GM19238 (cell line): ENCODE measurements around the gene TMEM132C.

Source experiments
- DNase-seq: peaks from one replicate; pipeline ENCODE4 v3.0.0; 2011; ENCODE audit warnings: low spot score; ENCODE audit not compliant: insufficient read length

Gene TMEM132C

DNA sequence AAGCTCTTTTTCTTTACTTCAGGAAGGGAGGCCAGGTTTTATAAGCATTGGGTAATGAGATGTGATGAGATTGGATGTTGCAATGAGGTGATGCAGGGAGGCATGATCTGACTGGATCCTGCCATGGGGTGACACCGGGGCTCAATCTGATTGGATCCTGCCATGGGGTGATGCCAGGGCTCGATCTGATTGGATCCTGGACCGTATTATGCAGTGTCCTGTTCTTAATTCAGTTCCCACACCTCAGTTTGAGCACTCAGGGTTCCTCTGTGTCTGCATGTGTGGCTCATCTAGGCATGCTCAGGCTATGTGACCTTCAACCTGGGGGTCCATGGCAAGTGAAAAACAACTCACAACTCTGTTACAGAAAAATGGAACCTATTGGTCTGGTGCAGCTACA lies 390.4 kb downstream of the TMEM132C start:
- DNase-seq, result no peak

DNA sequence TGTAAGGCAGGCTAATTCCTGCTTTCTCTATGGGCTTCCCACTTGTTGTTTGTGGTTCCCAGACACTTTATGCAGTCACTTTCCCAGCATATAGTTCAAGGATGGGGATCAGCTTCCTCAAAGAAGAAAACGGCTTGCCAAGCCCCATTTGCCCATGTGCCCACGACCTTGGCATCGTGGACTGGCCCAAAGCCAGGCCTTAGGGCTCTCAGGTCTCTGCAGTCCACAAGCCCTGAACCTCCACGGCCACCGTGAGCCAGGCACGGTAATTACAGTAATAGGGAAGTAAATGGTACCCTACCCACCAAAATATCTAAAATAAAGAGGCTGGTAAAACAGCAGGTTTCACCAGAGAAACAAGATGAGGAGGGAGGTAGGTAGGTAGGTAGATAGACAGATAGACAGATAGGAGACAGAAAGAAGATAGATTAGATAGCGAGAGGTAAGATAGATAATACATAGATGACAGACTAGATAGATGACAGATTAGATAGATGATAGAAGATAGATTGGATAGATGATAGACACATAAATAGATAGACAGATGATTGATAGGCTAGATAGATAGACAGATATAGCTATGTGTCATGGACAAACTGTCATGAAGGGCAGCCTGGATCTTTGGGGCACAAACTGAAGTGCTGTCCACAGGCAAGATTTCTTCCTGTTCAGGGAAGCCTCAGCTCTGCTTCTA lies 393.7 kb downstream of the TMEM132C start:
- DNase-seq, result no peak

DNA sequence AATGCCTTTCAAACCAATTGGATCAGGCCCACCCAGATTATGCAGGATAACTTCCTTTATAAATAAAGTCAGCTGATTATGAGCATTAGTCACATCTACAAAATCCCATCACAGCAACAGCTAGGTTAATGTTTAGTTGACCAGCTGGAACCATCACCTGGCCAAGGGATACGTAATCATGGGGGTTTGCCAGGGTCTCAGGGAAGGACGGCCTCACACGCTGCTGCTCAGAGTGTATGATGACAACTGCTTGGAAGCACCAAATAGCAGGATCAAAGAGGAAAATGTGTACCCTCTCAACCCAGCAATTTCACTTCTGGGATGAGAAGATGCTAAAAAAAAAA lies 394.2 kb downstream of the TMEM132C start:
- DNase-seq, result no peak

DNA sequence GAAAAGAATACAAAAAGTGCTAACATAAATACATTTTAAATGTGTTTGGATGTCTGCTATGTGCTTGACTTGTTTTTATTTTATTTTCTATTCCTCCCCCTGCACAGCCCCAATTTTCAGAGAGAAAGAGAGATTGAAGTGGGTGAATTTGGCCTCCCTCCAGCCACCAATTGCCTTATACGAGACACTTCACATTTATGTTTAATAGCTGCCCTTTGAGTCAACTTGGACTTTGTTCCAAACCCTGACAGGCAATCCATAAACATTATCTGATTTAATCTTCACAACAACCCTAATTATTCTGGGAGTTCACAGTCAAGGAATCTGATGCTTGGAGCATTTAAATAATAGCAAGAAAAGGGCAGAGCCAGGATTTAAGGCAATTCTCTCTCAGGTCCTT lies 395.1 kb downstream of the TMEM132C start:
- no peak for DNase-seq

GRCh38 chr12:128664501-128664900 lies 397.5 kb downstream of the TMEM132C start:
- no peak for DNase-seq

DNA sequence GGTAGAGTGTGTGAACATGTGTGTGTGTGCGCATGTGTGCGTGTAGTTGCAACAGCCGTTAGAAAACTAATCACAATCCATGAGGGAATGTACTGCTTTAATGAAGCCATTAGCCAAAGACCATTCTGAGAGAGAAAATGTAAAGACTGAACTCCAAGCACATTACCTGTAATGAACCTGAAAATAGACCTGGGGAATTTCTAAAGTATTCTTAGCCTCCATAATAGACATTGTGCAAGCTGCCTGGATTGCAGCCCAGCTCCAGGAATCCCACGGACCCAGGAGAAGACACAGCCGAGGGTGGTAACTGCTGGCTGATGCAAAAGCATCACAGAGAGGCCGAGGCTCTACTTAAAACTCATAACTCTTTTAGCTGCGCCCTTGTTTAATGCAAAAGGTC lies 400.2 kb downstream of the TMEM132C start:
- DNase-seq, result no peak

DNA sequence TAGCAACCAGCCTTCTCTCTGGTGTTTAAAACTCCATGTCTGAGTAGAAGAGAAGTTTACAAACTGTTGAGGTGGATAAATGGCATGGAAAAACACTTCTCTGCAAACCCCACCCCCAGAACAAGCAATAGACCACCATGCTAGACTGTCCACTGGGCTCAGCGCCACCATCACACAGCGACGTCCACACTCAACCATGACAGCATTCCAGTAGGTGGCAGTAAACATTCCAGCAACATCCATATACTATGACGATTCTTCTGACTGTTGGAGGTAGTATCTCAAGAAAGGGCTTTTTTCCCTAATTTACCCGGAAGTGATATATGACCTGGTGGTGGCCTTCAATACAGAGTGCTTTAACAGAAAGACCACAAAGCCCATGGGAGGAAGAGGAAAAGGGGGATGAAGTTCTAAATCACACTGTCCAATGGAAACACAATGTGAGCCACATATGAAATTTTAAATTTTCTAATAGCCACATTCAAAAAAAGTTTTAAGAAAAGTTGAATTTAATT lies 404.6 kb downstream of the TMEM132C start:
- no peak for DNase-seq

- no peak for DNase-seq
Observed at GRCh38 chr12:128672428-128672827, 405.5 kb downstream of the TMEM132C start.

DNA sequence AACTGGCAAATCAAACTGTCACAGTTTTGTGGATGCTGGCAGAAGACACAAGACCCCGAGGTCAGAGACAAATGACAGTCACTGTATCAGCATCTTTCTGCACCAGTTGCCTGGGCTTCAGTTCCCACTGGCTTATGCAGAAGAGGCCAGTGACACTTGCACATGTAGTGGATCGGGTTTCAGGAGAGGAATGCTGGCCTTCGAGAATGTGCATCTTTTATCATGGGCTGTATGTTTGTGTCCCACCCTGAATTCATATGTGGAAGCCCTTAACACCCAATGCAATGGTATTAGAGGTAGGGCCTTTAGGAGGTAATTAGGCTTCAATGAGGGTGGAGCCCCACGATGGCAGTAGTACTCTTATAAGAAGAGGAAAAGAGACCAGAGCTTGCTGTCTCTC lies 405.9 kb downstream of the TMEM132C start:
- DNase-seq, result no peak

- no peak for DNase-seq
Observed at GRCh38 chr12:128675576-128675975, 408.6 kb downstream of the TMEM132C start.

- DNase-seq, result no peak
Observed at GRCh38 chr12:128680555-128680954, 413.6 kb downstream of the TMEM132C start.

- no peak for DNase-seq
Observed at GRCh38 chr12:128682548-128683275, 415.7 kb downstream of the TMEM132C start.

GRCh38 chr12:128684352-128684751 lies 417.4 kb downstream of the TMEM132C start:
- no peak for DNase-seq

- DNase-seq, result no peak
Observed at GRCh38 chr12:128685903-128686475, 419.0 kb downstream of the TMEM132C start.

DNA sequence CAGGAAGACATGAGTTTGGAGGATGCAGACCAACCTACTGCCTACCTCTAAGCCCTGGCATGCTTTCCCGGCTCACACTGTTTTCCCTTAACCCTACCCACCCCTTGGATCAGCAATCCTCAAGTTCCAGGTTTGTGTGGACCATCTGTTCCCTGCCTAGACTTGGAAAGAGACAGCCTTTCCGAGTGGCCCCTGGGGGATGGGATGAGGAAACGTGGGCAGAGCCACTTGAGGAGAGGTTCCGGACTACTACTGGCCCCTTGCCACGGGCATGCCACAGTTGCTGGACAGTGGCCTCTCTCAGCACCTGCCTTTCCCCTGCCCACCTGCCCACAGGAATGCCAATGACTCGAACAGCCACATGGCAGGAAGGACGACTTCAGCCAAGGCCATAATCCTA lies 420.9 kb downstream of the TMEM132C start:
- no peak for DNase-seq

- no peak for DNase-seq
Observed at GRCh38 chr12:128690641-128691040, 423.7 kb downstream of the TMEM132C start.

- no peak for DNase-seq
Observed at GRCh38 chr12:128693115-128693514, 426.1 kb downstream of the TMEM132C start.

DNA sequence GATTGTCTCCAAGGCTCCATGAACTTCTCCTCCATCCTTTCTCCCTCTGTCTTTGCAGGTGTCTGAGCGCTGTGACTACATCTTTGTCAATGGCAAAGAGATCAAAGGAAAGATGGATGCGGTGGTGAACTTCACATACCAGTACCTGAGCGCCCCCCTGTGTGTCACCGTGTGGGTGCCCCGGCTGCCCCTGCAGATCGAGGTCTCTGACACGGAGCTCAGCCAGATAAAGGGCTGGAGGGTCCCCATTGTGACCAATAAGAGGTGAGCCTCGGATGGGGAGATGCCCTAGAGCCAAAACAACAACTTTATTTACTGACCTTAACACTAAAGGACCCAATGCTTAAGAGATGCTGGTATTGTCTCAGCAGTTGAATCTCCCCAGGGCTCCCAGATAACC lies 426.8 kb downstream of the TMEM132C start:
- DNase-seq, result no peak

DNA sequence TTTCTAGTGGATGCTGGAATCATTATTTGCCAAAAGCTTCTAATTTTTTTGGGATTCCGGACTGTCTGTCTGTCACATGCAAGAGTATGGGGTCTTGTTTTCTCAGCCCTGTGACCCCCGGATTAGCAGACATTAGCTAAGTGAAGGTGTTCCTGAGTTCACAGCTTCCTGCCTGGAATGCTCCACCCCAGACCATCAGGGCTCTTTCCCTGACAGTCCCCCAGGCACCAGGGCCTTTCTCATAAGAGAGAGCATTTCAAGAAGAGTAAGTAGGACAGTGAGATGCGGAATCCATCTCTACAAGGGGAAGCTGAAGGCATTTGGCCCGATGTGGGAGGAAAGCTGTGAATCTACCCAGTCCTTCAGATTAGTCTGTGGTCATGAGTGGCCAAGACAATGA lies 427.5 kb downstream of the TMEM132C start:
- DNase-seq, result no peak

DNA sequence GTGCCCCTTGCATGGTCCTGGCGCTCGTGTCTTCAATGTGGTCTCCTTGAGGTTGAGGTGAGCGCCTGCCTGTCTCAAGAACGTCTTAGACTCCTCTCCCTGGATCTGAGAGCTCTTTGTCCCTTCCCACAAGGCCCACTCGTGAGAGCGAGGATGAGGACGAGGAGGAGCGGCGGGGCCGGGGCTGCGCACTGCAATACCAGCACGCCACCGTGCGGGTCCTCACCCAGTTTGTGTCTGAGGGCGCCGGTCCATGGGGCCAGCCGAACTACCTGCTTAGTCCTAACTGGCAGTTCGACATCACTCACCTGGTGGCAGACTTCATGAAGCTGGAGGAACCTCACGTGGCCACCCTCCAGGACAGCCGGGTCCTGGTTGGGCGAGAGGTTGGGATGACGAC lies 428.7 kb downstream of the TMEM132C start:
- DNase-seq, result no peak

DNA sequence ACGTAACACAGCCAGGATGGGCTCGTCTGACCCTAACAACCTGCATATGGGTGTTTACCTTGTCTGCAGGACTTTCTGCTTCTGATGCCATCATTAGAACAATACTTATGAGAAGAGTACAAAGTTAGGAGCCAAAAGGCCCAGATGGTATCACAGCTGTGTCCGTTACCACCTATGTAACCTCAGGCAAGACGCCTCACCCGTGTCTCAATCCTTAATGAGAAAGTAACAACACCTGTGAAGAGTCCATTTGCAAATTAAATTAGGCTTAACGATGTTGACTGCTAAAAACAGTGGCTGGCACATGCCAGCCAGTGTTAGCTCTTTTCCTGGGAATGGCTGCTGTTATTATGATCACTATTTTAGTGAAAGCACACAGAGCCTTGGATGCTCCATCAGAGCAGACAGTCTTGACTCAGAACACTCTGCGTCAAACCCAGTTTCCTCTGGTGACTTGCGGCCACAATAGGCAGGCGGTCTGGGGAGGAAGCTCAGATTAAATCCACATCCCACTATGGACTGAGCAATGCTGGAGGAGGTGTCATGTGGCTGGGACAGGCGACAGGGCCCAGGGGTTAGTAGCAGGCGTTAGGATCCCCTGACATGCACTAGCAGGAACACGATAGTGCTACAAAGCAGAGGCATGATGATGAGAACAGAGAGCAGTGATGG lies 431.5 kb downstream of the TMEM132C start:
- DNase-seq, result no peak

DNA sequence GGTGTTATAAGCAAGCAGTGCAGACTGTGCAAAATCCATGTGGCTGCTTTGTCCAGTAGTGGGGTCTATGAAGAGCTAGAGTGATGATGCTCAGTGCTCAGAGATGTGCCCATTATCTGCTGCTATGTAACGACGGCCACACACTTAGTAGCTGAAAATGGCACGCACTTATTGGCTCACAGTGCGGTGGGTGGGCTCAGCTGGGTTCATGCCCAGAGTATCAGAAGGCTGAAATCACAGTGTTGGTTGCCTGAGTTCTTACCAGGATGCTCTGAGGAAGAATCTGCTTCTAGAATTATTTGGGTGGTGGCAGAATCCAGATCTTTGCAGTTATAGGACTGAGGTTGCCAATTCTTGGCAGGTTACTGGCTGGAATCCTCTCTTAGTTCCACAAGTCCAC lies 432.1 kb downstream of the TMEM132C start:
- no peak for DNase-seq
